Measurements from ENCODE around the gene AUTS2. TPM values are rescaled to one million over a fixed set of nuclear protein-coding genes. Genes with fewer than 3 reads are reported as not detected.

Gene AUTS2
- total and polyA plus RNA-seq, 2 of the 8 experiments (the other 6 are each of a cell fraction or from before 2014, with no cell fraction given): 25.9 to 101 TPM

DNA sequence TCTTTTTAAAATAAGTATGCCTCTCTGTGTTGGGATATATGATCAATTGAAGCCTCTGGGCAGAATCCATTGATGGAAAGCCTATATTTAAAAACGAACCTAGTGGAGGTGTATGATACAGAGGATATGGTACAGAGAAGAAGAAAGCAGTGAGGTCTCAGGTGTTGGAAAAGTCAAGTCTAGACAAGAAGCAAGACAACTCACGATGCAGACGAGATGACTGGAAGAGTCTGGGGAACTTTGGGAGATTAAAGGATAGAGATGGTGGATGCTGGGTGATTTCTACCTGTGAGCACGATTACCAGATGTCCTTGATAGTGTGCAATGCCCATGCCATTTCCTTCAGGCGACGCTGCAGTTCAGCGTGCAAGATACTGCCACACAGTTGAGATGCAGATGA lies 1009.0 kb downstream of the AUTS2 start (continued):
- TF ChIP-seq, protein P1, sequence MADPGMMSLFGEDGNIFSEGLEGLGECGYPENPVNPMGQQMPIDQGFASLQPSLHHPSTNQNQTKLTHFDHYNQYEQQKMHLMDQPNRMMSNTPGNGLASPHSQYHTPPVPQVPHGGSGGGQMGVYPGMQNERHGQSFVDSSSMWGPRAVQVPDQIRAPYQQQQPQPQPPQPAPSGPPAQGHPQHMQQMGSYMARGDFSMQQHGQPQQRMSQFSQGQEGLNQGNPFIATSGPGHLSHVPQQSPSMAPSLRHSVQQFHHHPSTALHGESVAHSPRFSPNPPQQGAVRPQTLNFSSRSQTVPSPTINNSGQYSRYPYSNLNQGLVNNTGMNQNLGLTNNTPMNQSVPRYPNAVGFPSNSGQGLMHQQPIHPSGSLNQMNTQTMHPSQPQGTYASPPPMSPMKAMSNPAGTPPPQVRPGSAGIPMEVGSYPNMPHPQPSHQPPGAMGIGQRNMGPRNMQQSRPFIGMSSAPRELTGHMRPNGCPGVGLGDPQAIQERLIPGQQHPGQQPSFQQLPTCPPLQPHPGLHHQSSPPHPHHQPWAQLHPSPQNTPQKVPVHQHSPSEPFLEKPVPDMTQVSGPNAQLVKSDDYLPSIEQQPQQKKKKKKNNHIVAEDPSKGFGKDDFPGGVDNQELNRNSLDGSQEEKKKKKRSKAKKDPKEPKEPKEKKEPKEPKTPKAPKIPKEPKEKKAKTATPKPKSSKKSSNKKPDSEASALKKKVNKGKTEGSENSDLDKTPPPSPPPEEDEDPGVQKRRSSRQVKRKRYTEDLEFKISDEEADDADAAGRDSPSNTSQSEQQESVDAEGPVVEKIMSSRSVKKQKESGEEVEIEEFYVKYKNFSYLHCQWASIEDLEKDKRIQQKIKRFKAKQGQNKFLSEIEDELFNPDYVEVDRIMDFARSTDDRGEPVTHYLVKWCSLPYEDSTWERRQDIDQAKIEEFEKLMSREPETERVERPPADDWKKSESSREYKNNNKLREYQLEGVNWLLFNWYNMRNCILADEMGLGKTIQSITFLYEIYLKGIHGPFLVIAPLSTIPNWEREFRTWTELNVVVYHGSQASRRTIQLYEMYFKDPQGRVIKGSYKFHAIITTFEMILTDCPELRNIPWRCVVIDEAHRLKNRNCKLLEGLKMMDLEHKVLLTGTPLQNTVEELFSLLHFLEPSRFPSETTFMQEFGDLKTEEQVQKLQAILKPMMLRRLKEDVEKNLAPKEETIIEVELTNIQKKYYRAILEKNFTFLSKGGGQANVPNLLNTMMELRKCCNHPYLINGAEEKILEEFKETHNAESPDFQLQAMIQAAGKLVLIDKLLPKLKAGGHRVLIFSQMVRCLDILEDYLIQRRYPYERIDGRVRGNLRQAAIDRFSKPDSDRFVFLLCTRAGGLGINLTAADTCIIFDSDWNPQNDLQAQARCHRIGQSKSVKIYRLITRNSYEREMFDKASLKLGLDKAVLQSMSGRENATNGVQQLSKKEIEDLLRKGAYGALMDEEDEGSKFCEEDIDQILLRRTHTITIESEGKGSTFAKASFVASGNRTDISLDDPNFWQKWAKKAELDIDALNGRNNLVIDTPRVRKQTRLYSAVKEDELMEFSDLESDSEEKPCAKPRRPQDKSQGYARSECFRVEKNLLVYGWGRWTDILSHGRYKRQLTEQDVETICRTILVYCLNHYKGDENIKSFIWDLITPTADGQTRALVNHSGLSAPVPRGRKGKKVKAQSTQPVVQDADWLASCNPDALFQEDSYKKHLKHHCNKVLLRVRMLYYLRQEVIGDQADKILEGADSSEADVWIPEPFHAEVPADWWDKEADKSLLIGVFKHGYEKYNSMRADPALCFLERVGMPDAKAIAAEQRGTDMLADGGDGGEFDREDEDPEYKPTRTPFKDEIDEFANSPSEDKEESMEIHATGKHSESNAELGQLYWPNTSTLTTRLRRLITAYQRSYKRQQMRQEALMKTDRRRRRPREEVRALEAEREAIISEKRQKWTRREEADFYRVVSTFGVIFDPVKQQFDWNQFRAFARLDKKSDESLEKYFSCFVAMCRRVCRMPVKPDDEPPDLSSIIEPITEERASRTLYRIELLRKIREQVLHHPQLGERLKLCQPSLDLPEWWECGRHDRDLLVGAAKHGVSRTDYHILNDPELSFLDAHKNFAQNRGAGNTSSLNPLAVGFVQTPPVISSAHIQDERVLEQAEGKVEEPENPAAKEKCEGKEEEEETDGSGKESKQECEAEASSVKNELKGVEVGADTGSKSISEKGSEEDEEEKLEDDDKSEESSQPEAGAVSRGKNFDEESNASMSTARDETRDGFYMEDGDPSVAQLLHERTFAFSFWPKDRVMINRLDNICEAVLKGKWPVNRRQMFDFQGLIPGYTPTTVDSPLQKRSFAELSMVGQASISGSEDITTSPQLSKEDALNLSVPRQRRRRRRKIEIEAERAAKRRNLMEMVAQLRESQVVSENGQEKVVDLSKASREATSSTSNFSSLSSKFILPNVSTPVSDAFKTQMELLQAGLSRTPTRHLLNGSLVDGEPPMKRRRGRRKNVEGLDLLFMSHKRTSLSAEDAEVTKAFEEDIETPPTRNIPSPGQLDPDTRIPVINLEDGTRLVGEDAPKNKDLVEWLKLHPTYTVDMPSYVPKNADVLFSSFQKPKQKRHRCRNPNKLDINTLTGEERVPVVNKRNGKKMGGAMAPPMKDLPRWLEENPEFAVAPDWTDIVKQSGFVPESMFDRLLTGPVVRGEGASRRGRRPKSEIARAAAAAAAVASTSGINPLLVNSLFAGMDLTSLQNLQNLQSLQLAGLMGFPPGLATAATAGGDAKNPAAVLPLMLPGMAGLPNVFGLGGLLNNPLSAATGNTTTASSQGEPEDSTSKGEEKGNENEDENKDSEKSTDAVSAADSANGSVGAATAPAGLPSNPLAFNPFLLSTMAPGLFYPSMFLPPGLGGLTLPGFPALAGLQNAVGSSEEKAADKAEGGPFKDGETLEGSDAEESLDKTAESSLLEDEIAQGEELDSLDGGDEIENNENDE (IDR thresholded peaks at IDR 0.05; ENCODE audit: insufficient replicate concordance, low read length): no peak
- TF ChIP-seq, protein P2, sequence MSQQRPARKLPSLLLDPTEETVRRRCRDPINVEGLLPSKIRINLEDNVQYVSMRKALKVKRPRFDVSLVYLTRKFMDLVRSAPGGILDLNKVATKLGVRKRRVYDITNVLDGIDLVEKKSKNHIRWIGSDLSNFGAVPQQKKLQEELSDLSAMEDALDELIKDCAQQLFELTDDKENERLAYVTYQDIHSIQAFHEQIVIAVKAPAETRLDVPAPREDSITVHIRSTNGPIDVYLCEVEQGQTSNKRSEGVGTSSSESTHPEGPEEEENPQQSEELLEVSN (IDR thresholded peaks at IDR 0.05): no peak
